M059J (cell line): ENCODE measurements around the gene RGPD5. TPM values are rescaled to one million over a fixed set of nuclear protein-coding genes. Genes with fewer than 3 reads are reported as not detected.
"Not testable (repeated sequence)": the region's sequence is repeated elsewhere in the genome, so short reads cannot be mapped to it uniquely, and the experiment has no call there.

Experiments used
- DNase-seq: peaks from one replicate; pipeline ENCODE4 v3.0.0-alpha.2; 2012; ENCODE audit warnings: low read depth
- total RNA-seq: library from RNA; depleted of rRNA; stranded (reverse); fragments of >200 nt; shearing (Covaris generic); gene quantifications from 2 replicates; pipeline ENCODE4 v1.2.3, GENCODE V29; 2014; rRNA removed

Gene RGPD5
- 6.5 and 9.2 TPM in 2 replicates for total RNA-seq

DNA sequence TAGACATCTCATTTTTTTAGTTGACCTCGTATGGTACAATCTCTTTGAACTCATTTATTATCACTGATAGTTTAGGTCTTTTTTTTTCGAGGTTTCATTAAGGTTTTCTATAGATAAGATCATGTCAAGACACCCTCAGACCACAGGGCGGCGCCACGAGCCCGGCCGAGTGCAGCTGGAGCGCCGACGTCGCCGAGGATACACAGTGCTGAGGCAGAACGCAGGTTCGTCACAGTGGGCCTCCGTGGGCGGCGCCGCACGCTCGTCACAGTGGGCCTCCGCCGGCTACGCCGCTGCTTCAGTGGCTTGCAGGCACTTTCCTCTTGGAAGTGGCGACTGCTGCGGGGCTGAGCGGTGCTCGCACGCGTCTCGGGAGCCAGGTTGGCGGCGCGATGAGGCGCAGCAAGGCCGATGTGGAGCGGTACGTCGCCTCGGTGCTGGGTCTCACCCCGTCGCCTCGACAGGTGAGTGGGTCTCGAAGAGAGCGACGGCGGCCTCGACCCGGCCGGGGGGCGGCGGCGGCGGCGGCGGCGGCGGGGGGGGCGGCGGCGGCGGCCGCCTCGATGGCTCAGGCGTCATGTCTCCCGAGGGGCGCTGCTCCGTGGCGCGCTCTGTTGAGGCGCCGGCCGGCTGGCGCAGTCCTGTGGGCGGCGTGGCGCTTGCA lies at the start of gene RGPD5:
RGPD5 (plus strand) TSS at position 232 of the 664 bp plus-strand sequence; CDS start at position 393, 161 bp downstream.
- not testable (repeated sequence) for DNase-seq

DNA sequence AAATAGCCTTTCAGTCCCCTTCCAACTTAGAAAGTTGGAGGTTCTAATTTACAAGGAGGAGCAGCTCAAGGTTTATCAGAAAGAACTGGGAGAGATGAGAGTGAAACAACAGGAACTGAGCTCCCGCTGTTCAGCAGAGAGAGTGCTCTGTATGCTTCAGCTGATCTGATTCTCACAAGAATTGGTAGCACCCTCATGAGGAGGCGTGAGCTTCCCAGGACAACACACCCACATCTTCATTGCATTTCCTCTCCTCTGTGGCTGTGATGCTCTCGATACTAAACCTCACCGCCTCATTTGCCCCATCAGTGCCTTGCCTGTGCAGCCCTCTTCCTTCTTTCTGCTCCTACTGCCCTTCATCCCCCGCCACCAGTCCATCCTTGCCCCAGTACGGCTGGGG lies 42.5 kb upstream of the RGPD5 start:
- not testable (repeated sequence) for DNase-seq

DNA sequence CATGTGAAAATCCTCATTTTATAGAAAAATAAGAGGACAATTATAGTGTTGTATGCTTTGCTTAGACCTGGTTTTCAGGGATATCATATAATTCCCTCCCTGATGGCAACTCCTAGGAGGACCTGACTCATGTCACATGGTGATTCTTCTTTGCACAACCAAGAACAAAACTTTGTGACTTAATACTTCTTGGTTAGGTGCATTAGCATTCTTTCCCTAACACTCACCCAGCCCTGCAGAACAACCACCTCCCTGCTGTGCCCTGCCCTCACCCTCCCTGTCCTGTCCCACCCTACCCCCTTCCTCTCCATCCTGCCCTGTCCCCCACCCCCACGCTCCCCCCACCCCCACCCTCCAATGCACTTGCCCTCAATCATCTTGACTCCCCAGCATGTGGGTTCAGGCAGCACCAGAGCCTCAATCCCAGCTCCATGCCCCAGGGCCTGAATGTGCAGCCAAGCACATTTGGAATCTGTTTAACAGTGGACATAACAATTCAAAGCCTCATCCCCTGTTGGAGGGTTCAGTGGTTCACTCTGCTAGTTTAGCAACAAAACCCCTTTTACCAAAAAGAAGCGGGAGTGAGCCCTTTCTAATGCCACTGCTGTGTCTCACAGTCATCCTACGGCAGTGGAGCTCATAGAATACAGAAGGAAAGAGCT lies 36.8 kb upstream of the RGPD5 start:
- not testable (repeated sequence) for DNase-seq

DNA sequence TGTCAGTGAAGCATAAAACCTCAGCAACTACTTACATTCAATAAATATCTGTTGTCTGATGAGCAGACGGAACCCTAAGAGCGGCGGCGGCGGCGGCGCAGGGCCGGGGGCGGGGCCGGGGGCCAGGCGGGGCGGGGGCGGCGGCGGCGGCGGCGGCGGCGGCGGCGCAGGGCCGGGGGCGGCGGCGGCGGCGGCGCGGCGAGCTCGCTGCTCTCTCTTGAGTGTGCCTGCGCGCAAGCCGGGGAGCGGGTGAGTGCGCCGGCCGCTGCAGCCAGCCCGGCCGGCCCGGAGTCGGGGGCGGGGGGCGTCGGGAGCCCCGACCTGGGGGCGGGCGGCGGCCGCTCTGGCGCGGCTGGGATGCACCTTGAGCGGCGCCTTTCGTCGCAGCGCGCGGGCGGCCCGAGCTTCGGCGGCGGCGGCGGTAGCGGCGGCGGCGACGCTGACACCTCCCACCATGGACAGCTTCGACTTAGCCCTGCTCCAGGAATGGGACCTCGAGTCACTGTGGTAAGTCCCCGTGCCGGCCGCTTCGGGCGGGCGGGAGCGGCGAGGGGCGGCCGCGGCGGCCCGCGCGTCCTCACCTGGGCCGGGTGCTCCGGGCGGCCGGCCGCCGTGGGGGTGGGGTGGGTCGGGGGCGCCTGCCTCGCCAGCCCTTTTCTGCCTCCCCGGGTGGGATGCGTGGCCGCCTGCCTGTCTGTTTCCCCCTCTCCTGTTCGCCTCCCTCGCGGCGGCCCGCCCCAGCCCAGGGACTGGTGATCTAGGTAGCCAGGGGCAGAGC lies 33.7 kb upstream of the RGPD5 start:
- not testable (repeated sequence) for DNase-seq

DNA sequence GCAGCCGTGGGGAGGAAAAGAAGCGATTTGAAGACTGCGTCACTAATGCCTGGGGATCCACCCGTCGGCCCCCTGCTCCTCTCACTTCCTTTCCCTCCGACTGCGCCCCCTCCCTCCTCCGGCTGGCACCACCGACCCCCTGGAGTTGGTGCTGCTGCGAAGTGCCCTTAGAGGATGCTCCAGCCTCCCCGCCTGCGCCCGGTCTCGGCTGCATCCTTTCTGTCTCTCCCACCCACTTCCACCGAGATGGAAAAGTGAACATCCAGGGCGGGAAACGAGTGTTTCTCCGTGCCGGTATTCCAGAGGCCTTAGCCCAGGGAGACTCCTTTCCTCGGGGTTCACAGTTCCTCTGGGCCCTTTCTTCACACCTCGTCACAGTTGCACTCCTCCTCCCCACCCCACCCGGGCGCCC lies 33.1 kb upstream of the RGPD5 start:
- DNase-seq: not testable (repeated sequence)

DNA sequence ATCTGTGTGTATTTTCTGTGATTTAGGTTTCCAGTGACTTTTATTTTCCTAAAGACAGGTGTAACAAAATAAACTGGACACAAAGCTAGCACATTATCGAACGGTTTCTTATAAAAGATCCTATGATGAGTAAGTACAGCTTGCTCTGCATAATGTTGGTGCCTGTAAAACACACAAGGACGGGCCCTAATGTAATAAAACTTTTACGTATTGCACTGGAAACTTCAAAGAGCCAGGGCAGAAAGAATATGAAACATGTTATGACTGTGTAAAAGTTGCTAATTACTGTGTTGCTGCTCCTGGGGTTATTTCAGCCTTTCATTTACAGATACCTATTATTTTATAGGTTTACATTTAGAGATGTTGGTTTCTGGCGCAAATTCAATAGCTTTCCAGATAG lies 32.1 kb upstream of the RGPD5 start:
- DNase-seq: not testable (repeated sequence)

DNA sequence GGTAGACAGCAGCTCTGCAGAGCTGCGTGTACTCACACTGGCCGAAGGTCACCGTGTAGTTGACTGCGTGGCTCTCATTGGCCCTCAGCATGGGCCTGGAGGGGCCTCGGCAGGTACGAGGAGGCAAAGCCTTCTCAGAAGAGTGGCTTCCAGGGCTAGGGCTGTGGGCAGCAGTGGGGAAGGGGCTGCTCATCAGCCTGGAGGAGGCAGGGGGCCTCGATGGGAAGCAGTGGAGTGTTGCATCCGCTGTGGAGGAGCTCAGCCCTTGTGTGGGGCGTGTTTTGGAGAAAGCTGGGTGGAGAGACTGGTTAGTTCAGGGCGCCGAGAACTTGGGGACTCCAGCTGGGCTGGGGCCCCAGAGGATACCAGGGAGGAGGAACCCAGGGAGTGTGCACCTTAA lies 28.0 kb upstream of the RGPD5 start:
- not testable (repeated sequence) for DNase-seq

DNA sequence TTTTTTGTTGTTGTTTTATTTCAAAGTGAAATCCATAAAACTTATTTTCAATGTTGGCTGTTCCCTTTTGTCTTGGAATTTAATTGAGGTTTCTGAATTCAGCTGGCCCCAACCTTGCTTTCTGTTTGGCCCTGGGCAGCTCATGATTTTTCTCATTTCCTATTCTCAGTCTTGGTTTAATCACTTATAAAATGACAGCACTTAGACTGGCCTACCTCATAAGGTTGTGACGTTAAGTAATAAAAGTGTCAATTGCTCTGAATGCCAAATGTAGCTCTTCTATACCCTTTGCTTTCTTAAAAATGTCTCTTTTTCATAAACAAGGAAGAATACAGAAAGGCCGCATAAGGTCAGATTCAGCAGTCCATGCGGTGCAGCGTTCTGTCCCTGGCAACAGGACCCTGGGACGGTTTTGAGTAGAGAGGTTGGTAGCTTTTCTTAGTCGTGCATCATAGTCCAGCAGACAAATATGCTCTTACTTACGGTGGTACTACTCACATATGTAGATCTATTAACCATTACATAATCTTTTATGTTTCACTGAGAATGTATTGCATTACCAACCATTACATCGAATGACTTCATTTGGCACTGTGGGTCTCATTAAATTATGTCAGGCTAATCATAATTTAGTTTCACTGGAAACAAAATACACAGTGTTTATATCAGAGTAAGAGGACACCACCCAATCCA lies 27.1 kb upstream of the RGPD5 start:
- not testable (repeated sequence) for DNase-seq

DNA sequence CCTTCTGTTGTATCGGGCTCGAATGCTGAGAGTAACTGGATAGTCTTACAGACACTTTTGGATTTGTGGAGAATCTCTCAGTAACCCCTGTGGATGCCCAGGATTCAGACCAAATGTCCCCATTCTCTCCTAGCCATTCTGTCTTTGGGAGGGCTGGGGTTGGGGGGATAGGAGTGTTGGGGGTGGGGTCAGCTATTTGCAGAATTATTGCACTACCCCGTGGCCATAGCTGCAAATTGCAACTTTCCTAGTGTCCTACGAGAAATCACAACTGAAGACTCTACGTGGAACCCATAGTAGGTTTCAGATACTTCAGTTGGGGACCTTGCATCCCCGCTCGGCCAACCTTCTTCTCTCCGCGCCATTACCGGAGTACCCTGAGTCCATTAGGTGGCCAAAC lies 25.2 kb upstream of the RGPD5 start:
- DNase-seq: not testable (repeated sequence)

DNA sequence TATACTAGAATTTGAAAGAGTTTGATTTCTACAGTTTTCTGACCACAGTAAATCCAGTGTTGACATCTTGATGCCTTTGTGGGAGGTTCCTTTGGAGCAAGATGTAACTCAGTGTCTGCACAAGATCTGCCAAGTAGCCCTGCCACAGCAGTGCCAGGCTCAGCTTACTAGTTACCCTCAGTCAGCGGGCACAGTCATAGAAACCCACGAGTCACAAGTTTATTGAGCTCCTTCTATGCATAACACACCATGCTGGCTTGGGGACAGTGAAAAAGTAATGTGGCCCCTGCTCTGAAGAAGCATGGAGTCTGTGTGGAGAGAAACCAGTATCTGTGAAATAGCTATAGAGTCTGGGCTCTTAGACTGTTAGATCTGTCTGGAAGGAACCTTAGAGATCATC lies 15.0 kb upstream of the RGPD5 start:
- not testable (repeated sequence) for DNase-seq

DNA sequence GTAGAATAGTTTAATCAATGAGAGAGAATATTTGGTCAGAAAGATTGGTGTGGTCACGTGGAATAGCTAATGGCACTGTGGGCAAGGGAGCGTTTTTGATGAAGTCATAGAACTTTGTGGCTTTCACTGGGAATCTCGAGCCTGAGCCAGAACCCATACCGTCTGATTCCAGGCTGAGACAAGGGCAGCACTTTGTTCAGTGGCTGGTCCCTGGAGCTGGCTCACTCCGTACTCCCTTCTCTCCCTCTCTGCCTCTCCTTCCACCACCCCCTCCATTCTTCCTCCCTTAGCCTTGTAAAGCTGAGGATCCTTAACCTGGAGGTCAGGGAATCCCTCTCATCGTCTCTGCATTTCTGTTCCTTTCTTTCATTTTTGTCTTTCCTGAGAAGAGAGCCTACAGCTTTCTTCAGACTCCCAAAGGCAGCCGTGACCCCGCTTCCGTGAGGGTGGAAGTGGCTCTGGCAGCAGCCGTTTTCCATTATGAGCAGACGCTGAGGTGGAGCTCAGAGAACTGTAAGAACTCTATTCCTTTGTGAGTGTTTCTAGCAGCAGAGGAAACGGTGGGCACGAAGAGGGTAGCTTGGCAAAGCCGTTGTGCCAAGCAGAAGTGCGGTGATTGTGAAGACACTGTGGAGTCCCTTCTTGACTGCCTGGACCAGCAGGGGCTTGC lies 12.8 kb upstream of the RGPD5 start:
- not testable (repeated sequence) for DNase-seq

DNA sequence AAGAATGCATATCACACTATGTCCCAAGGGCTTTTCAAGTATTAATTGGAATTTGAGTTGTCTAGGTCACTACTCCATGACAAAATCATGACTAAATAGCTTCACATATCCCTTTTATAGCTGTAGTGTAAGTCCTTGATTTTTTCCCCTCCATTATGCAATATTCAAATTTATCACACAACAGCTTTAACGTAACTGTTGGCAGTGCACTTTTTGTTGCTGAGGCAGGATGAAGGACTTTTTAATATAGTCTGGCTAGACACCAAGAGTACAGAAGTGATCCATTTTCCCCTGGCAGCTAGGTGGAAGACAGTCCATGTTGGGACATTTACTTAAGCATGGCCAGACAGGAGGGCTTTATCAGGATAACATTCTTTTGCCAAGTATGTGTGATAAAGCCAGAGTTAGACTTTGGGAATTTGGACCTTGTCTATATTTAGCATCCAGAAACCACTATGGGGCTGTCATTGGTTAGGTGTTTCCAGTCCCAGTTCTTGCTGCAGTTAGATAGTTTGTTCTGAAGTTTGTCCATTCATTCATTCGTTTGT lies 11.6 kb upstream of the RGPD5 start:
- DNase-seq: not testable (repeated sequence)

DNA sequence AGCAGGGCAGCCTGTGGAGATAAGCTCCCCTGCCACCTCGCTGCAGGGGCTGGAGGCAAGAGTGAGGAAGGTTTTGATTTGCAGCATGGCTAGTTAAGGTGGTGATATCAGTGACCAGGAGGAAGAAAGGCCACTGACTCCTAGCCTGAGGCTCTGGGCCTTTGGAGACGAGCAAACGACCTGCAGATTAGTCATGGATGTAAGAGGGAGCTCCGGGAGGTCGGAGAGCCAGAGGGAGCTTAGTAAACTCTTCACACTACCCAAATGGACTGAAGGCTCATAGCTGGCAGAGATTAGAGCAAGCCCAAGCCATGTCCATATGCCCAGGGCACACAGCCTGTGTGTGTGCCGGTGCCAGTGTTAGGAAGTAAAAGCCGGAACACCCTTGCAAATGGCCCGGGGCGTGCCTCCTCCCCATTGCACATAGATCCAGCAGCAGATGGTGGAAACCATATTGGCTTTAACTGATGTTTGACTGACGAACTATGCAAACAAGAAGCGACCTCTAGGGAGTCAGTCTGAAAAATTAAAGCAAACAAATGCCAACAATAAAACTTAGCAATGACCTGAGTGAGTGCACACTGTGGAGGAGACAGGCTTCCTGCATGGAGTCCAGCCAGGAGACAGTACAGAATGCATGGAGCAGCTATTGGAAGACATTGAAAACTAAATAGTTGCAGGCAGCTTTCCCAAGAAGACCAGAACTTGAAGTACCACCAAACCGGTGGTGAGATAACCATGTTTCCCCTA lies 2.4 kb upstream of the RGPD5 start:
- not testable (repeated sequence) for DNase-seq

DNA sequence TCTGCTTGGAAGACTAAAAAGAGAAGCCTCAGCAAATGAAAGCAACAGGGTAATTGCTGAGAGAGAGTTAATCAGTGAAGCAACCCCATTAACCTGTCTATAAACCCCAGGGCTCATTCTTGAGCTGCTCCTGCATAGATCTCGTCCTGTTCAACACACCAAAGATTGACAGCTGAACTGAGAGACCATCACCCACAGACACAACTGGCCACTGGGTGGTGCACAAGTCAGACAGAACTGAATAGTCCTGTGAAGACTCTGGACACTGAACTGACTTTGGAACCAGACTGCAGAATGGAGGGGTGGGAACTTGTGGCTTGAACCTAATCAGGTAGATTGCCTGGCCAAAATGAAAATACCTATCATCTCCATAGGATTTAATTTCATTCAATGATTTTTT lies 1.4 kb upstream of the RGPD5 start:
- DNase-seq: not testable (repeated sequence)

DNA sequence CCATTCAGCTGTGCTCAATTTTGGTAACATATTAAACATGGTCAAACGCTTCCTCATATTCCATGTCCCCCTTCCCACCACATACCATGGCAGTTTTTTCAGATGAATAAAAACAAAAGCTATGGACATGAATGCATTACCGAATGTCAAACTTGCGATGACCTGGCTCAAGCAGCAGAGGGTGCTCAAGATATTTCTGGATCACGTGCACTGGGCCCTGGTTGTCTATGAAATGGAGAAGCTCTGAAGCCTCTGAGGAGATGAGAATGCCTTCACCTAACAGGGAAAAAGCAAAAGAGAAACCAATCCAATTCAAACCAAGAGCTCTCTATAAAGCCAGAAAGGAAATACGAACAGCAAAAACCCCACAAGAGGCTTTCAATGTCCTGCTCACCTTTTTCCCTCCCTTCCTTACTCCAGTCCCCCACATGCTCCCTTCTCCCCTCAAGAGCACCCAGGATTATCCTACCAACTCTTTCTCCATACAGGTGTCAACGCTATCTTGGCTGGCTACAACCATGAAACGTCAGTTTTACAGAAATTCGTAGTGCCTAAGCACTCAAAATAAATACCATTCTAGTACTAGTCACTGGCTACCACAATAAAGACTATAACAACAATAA lies 77.1 kb downstream of the RGPD5 start:
- DNase-seq: not testable (repeated sequence)

DNA sequence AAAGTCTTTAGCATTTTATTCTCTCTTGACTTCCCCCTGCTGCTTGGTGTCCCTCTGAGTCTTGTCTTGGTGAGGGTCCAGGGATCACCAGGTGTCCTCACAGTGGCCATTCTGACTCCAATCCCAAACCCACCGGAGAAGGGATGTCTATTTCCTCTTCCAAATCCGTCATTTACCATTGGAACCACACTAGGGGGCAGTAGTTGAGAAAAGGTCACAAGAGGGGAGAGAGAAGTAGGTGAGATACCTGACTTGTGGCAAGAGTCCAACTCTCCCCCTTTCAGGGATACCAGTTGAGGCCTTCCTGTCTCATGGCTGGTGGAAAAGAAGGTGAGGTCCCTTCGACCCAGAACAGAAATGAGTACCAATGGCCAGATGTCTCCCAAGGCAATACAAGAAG lies 82.5 kb downstream of the RGPD5 start:
- DNase-seq: not testable (repeated sequence)

DNA sequence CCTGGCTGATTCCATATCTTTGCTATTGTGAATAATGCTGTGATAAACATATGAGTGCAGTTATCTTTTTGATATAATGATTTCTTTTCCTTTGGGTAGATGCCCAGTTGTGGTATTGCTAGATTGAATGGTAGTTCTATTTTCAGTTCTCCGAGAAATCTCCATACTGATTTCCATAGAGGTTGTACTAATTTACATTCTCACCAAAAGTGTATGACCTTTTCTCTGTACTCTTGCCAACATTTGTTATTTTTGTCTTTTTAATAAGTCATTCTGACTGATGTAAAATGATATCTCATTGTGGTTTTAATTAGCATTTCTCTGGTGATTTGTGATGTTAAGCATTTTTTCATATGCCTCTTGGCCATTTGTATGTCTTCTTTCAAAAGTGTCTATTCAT lies 88.0 kb downstream of the RGPD5 start:
- not testable (repeated sequence) for DNase-seq

DNA sequence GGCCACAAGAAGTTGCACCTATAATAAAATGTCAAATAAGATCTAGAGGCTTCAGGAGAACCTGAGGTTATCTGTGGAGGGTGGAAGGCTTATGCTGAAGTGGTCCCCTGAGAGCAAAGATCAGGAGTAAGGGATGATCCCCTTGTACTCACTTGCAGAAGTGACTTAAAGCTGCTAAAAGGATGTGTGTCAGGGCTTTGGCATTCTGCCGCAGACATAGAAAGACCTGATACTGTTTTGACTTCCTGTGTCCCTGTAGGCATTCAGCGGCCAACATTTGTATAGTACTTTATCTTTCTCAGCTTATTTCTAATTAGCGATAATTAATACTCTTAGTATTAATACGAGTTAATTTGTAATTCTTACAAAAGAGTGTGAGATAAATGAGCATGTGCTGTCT lies 94.3 kb downstream of the RGPD5 start:
- DNase-seq: not testable (repeated sequence)

DNA sequence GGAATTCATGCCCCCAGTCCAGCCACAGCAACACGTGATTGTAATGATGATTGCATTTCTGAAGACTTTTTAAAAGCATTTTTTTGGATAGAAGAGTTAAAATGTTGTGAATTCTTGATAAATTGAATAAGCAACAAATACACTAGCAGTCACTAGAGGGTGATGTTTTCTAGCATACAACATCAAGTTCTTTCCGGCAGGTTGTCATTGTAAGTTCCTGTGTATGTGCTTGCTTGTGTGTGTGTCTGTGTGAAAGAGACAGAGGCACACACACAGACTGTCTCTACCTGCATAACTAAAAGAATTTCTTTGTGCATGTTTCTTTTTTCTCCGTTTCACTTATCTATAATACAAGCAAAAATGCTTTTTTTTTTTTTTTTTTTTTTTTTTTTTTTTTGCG lies 95.8 kb downstream of the RGPD5 start:
- DNase-seq: not testable (repeated sequence)

DNA sequence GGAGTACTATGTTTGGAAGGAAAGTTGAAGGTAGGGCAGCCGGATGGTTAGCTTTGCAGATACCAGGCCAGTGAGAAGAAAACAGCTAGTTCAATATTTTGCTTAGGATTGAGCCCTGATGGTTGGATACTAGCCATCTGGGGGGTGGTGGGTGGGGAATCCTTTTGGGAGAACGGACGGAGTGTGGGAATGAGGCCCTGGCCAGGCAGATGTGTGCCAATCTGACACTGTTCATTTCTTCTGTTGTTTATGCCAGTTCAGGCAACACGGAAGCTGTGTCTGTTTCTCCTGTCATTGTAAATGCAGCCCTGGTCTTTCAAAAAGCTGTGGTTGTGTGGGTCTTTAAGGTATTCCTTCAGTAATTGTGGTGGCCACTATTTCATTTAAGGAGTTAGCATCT lies 96.9 kb downstream of the RGPD5 start:
- DNase-seq: not testable (repeated sequence)
